RWPE2 (cell line): ENCODE data around the gene WNK1.

Source experiments
- ATAC-seq: fragments of 200-7000 bp; cut with Tn5 transposase; 3 replicates; pipeline ENCODE4 v1.9.1; 2021; ENCODE audit warnings: low read depth
- DNase-seq: peaks from one replicate; pipeline ENCODE4 v3.0.0-alpha.2; 2020; ENCODE audit warnings: low spot score
- H3K27ac ChIP-seq: fragments of 450-650 bp; 2 replicates; pipeline ENCODE4 v1.5.1; 2017; ENCODE audit warnings: mild to moderate bottlenecking; ENCODE audit not compliant: poor library complexity, severe bottlenecking
- H3K27me3 ChIP-seq: fragments of 250-450 bp; sonication (Bioruptor Pico); 2 replicates; pipeline ENCODE4 v1.5.1; 2021; ENCODE audit warnings: mild to moderate bottlenecking, moderate library complexity; ENCODE audit not compliant: insufficient read depth, poor library complexity, severe bottlenecking
- H3K36me3 ChIP-seq: fragments of 250-450 bp; sonication (Bioruptor Pico); 2 replicates; pipeline ENCODE4 v1.5.1; 2020; ENCODE audit warnings: low read depth, mild to moderate bottlenecking, moderate library complexity
- H3K4me1 ChIP-seq: fragments of 250-450 bp; sonication (Bioruptor Pico); 2 replicates; pipeline ENCODE4 v1.5.1; 2021; ENCODE audit warnings: mild to moderate bottlenecking, moderate library complexity; ENCODE audit not compliant: insufficient read depth, poor library complexity, severe bottlenecking
- H3K4me3 ChIP-seq: fragments of 250-450 bp; sonication (Bioruptor Pico); 2 replicates; pipeline ENCODE4 v1.5.1; 2021; ENCODE audit warnings: mild to moderate bottlenecking, moderate library complexity; ENCODE audit not compliant: severe bottlenecking
- H3K9me3 ChIP-seq: fragments of 250-450 bp; sonication (Bioruptor Pico); 2 replicates; pipeline ENCODE4 v1.5.1; 2021; ENCODE audit warnings: mild to moderate bottlenecking, moderate library complexity; ENCODE audit not compliant: severe bottlenecking
- CTCF ChIP-seq: fragments of 450-650 bp; IDR thresholded peaks from one replicate; pipeline ENCODE4 v1.5.1; 2017; ENCODE audit warnings: mild to moderate bottlenecking, moderate library complexity; ENCODE audit not compliant: poor library complexity, severe bottlenecking

WNK1 gene

GRCh38 chr12:820336-820735 lies 68.0 kb downstream of the WNK1 start:
- H3K4me1 ChIP-seq = peaks cover 31% of the 10 kb centered on the region
- ATAC-seq = no peak
- H3K36me3 ChIP-seq = peaks cover 37% of the 10 kb centered on the region
- TF ChIP-seq CTCF = no peak
- DNase-seq = no peak
- no peaks in the 10 kb centered on the region for H3K27me3 ChIP-seq
- H3K9me3 ChIP-seq = no peaks in the 10 kb centered on the region
- no peak overlapping the region for H3K27ac ChIP-seq
- no peak overlapping the region for H3K4me3 ChIP-seq

- no peak for ATAC-seq
- no peak for TF ChIP-seq CTCF
- Histone ChIP-seq H3K27me3 (no peaks in the 10 kb centered on the region), H3K4me3 (no peak overlapping the region), H3K27ac (no peak overlapping the region), H3K36me3 (peaks cover 43% of the 10 kb centered on the region), H3K9me3 (no peaks in the 10 kb centered on the region), H3K4me1 (peaks cover 13% of the 10 kb centered on the region)
- DNase-seq = no peak
Measured at GRCh38 chr12:823028-823698, 70.8 kb downstream of the WNK1 start.

- no peak overlapping the region for H3K27ac ChIP-seq
- no peak for ATAC-seq
- H3K27me3 ChIP-seq = no peaks in the 10 kb centered on the region
- peaks cover 68% of the 10 kb centered on the region for H3K36me3 ChIP-seq
- H3K9me3 ChIP-seq = no peaks in the 10 kb centered on the region
- TF ChIP-seq CTCF = no peak
- peaks cover 3% of the 10 kb centered on the region for H3K4me1 ChIP-seq
- no peak for DNase-seq
- no peak overlapping the region for H3K4me3 ChIP-seq
Measured at GRCh38 chr12:826331-826730, 74.0 kb downstream of the WNK1 start.

- Histone ChIP-seq H3K4me1 (no peaks in the 10 kb centered on the region), H3K4me3 (no peak overlapping the region), H3K9me3 (no peaks in the 10 kb centered on the region), H3K27ac (no peak overlapping the region), H3K36me3 (peaks cover 76% of the 10 kb centered on the region), H3K27me3 (no peaks in the 10 kb centered on the region)
- DNase-seq (no peak), ATAC-seq (no peak)
- TF ChIP-seq CTCF = no peak
Measured at GRCh38 chr12:828726-829395, 76.5 kb downstream of the WNK1 start.
